ENCODE results near the gene TMEM59.
"Not testable (repeated sequence)": the region's sequence is repeated elsewhere in the genome, so short reads cannot be mapped to it uniquely, and the experiment has no call there.

TMEM59 gene

DNA sequence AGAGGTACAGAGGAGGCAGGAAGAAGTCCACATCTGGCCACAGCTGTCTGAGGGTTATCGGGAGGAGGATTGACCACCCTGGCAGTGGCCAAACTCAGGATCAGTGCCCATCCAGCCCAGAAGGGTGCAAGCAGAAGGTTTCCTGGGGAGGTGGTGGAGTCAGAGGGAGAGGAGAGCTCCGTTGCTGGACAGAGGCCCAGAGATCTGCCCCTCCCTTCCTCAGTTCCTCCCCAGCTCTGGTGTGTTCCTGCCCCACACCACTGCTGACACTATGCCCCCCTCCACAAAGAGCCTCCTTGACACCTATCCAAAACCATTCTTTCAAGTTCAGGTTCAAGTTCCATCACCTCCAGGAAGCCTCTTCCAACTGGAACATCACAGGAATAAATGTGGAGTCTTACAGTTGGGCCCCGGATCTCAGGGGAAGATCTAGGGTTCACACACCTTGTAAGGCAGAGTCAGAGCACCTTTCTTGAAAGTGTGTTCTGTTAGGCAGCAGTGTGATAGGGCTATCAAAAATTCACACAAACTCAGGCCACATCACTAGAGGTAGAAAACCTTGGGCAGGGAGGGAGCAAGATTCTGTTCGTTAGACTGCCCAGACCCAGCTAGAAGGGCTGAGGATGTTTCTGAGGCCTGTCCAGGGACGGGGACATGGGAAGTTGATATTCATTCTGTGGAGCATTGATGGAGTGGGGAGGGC lies 42.4 kb downstream of the TMEM59 start:
- no peak for DNase-seq (ENCODE audit: low read depth)
- H3K4me3 ChIP-seq (ENCODE audit: low read length) = no peak overlapping the region
- TF ChIP-seq, protein P1, sequence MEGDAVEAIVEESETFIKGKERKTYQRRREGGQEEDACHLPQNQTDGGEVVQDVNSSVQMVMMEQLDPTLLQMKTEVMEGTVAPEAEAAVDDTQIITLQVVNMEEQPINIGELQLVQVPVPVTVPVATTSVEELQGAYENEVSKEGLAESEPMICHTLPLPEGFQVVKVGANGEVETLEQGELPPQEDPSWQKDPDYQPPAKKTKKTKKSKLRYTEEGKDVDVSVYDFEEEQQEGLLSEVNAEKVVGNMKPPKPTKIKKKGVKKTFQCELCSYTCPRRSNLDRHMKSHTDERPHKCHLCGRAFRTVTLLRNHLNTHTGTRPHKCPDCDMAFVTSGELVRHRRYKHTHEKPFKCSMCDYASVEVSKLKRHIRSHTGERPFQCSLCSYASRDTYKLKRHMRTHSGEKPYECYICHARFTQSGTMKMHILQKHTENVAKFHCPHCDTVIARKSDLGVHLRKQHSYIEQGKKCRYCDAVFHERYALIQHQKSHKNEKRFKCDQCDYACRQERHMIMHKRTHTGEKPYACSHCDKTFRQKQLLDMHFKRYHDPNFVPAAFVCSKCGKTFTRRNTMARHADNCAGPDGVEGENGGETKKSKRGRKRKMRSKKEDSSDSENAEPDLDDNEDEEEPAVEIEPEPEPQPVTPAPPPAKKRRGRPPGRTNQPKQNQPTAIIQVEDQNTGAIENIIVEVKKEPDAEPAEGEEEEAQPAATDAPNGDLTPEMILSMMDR (conservative IDR thresholded peaks at IDR 0.05; ENCODE audit: low read depth, low read length) = no peak

DNA sequence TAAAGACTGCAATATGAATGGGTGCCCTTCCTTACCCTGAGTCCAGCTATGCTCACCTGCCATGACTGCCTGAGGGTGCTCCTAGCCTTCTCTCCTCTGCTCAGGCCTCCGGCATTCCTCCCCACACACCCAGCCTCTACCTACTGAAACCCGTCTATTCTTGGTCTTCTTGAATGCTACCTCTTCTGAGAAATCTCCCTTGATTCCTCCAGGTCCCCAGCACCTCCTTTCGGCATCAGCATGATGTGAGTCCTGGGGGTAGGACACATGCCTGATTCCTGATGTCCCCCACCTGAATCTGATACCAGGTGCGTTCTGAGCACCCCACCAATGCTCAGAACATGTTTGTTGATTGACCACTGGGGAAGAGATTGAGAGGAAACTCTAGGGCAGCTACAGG lies 43.6 kb downstream of the TMEM59 start:
- DNase-seq (ENCODE audit: low read depth) = no peak
- no peak overlapping the region for H3K4me3 ChIP-seq (ENCODE audit: low read length)
- TF ChIP-seq, protein P1 (conservative IDR thresholded peaks at IDR 0.05; ENCODE audit: low read depth, low read length) = no peak

DNA sequence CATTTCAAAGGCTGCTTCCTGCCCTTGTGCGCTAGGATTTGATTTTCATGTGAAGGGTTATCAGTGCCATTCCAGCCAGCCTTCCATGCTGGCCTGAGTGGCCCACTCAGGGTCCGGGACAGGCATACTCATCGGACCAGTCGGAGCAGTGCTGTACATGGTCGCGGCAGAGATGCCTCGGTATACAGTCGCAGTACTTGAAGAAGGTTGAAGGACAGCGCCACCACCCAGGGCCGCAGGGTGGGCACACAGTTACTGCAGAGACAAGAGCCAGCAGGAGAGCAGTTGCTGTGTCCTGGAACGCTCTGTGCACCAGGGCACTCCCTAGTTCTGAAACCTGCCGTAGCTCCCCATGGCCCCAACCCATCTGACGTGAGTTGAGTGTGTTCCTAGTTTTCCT lies 44.1 kb downstream of the TMEM59 start:
- no peak for DNase-seq (ENCODE audit: low read depth)
- no peak overlapping the region for H3K4me3 ChIP-seq (ENCODE audit: low read length)
- TF ChIP-seq, protein P1 (conservative IDR thresholded peaks at IDR 0.05; ENCODE audit: low read depth, low read length) = no peak

DNA sequence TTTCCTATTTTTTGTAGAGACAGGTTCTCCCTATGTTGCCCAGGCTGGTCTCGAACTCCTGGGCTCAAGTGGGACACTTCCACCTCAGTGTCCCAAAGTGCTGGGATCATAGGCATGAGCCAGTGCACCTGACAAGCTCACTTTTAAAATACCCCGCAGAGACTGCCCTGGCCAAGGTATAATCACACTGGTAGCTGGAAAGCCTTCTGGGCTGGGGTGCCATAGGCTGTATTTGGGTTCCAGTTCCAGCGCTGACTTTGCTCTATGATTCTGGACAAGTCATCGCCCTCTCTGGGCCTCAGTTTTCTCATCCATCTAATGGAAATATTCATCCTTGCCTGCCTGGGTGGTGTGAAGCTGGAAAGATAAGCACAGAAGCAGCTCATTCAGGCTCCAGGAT lies 45.4 kb downstream of the TMEM59 start:
- TF ChIP-seq, protein P1 (conservative IDR thresholded peaks at IDR 0.05; ENCODE audit: low read depth, low read length) = no peak
- no peak overlapping the region for H3K4me3 ChIP-seq (ENCODE audit: low read length)
- DNase-seq (ENCODE audit: low read depth) = no peak

DNA sequence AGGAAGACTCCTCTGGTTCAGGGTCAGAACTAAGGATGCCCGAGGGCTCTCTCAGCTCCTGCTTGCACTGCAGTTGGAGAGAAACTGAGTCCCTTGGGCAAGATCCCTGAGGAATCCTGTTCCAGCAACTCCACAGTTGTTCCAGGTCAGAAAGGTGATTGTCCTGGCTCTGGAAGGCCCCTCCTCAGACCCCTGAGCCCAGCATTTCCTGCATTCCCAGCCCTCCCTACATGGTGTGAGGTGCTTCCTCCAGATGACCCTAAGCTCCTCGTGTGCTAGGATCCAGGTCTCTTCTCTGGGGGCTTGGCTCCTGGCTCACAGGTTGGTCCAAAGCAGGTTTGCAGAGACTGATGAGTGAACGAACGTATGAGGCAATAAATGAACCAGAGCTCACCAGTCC lies 46.5 kb downstream of the TMEM59 start:
- TF ChIP-seq, protein P1 (conservative IDR thresholded peaks at IDR 0.05; ENCODE audit: low read depth, low read length) = no peak
- DNase-seq (ENCODE audit: low read depth) = no peak

DNA sequence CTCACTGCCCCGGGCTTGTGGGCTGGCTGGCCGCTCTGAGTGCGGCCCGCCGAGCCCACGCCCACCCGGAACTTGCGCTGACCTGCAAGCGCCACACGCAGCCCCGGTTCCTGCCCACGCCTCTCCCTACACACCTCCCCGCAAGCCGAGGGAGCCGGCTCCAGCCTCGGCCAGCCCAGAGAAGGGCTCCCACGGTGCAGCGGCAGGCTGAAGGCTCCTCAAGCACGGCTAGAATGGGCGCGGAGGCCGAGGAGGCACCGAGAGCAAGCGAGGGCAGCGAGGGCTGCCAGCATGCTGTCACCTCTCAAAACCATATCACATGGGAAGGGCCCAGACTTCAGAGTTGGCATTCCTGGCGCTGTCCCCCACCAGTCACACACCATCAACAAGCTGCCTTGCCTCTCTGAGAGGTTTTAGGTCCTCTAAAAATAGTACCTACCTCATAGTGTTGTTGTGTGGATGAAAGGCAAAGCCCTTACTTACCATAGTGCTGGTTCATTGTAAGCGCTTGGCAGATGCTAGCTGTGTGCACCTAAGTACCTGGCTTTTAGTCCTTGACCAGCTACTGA lies 48.4 kb downstream of the TMEM59 start:
- TF ChIP-seq, protein P1 (conservative IDR thresholded peaks at IDR 0.05; ENCODE audit: low read depth, low read length) = no peak
- H3K4me3 ChIP-seq (ENCODE audit: low read length) = no peak overlapping the region

More for the DNA sequence above, 46.5 kb downstream of the TMEM59 start:
- no peak overlapping the region for H3K4me3 ChIP-seq (ENCODE audit: low read length)

DNA sequence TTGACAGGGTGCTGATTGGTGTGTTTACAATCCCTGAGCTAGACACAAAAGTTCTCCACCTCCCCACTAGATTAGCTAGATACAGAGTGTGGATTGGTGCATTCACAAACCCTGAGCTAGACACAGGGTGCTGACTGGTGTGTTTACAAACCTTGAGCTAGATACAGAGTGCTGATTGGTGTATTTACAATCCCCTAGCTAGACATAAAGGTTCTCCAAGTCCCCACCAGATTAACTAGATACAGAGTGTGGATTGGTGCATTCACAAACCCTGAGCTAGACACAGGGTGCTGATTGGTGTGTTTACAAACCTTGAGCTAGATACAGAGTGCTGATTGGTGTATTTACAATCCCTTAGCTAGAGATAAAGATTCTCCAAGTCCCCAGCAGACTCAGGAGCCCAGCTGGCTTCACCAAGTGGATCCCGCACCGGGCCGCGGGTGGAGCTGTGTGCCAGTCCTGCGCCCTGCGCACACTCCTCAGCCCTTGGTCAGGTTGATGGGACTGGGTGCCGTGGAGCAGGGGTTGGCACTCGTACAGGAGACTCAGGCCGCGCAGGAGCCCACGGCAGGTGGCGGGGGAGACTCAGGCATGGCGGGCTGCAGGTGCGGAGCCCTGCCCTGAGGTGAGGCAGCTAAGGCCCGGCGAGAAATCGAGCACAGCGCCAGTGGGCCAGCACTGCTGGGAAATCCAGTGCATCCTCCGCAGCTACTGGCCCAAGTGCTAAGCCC lies 49.1 kb downstream of the TMEM59 start:
- not testable (repeated sequence) for H3K4me3 ChIP-seq (ENCODE audit: low read length); DNase-seq (ENCODE audit: low read depth)

More for the DNA sequence above, 48.4 kb downstream of the TMEM59 start:
- no peak for DNase-seq (ENCODE audit: low read depth)

Data from retinal pigment epithelial cell (primary cell).